Activated T-helper 9 cell treated with anti-CD3 and anti-CD28 coated beads, Interleukin-2, amount 50 U/mL, for 16 hours (primary cell): ENCODE data around the gene PRRX2.
"Not testable (repeated sequence)": the region's sequence is repeated elsewhere in the genome, so short reads cannot be mapped to it uniquely, and the experiment has no call there.

Source experiments
- DNase-seq: peaks from one replicate; pipeline ENCODE4 v3.0.0-alpha.2; 2020; ENCODE audit warnings: low read depth

PRRX2 gene

DNA sequence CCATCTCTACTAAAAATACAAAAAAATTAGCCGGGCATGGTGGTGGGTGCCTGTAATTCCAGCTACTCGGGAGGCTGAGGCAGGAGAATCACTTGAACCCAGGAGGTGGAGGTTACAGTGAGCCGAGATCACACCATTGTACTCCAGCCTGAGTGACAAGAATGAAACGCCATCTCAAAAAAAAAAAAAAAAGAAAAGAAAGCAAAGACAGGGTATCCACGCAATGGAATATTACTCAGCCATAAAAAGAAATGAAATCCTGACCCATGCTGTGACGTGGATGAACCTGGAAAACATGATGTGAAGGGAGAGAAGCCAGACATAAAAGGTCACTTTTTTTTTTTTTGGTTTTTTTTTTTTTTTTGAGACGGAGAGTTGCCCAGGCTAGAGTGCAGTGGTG is 95.3 kb downstream of the PRRX2 start:
- DNase-seq, result not testable (repeated sequence)

DNA sequence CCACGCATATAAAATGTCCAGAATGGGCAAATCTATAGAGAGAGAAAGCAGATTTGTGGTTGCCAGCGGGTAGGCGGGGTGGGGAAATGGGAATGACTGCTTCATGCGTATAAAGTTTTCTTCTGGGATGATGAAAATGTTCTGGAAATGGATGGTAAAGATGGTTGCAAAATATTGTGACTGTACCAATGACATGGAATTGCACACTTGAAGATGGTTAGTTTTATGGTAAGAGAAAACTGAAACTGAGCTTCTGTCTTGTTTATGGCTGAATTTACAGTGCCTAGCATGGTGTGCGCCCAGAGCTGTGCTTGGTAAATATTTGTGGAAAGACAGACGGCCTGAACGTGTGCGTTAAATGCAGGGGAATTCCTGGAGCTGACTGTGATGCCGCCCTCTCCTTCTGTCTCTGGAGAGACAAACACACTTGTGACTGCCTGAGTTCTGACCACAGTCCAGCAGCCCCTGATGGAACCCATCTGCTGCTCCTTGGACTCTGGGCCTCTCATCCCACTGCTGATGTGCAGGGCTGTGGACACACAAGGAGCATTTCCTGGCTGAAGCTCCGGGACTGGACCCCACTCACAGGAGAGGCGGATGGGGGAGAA is 96.0 kb downstream of the PRRX2 start:
- DNase-seq, result no peak

DNA sequence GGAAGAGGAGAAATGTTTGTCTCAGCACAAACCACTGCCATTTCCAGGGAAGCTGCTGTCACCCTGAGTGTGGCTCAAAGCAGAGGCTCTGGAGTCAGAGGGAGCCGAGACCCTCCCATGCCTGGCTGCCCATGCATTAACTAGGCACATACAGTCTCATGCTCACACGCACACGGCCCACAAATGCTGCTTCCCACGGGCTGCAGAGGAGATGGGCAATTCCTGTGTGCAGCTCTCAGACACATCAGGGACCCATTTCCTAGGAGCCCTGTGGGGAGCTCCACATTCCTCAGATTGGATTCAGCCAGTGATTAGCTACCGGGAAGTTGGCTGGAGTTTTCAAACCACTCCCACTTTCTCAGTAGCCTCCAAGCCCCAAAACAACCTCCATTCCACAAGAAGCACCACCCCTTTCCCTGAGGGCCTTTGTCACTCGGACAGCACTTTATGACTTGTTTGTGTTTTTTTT is 96.5 kb downstream of the PRRX2 start:
- DNase-seq, result no peak

DNA sequence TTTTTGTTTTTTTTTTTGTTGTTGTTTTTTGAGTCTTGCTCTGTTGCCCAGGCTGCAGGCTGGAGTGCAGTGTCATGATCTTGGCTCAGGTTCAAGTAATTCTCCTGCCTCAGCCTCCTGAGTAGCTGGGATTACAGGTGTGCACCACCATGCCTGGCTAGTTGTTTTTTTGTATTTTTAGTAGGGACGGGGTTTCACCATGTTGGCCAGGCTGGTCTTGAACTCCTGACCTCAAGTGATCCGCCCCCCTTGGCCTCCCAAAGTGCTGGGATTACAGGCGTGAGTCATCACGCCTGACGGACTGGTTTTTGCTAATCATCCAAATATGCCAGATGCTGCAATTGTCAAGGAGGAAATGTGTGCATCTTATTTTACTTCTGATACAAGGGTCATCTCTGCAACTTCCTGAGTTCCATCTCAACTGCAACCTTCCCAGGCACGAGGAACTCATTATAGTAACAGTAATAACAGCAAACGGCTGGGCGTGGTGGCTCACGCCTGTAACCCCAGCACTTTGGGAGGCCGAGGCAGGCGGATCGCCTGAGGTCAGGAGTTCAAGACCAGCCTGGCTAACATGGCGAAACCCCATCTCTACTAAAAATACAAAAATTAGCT is 97.0 kb downstream of the PRRX2 start:
- not testable (repeated sequence) for DNase-seq

DNA sequence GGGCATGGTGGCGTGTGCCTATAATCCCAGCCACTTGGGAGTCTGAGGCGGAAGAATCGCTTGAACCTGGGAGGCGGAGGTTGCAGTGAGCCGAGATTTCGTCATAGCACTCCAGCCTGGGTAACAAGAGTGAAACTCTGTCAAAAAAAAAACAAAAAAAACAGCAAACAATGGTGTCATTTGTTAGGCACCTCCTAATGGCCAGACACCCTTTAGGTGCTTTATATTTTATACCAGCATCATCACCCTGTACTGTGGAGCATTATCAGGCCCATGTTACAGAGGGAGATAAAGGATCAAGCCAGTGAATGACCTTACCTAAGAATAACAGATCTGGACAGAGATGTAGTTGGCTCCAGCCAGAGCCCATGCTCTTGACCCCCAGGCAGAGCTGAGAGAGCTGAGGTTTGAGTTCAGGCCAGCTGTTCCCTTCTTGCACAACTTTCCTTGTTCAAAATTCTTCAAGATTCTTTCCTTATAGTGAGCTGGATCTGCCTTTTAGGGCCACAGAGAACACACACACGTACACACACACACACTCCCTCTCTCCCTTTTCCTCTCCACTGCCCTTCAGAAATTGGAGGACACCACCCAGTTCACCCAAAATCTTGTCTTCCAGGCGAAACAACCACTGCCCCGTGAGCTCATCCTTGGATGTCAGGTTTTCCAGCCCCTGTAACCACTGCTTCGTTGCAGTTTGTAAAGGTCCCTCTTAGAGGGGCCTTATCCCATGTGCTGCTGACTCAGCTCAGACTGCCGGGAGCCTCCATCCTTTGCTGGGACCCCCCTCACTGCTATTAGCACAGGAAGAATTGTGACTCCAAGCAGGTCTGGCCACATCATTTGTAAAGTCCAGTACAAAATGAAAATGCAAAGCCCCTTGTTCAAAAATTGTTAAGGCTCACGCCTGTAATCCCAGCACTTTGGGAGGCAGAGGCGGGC is 97.8 kb downstream of the PRRX2 start:
- DNase-seq, result no peak

DNA sequence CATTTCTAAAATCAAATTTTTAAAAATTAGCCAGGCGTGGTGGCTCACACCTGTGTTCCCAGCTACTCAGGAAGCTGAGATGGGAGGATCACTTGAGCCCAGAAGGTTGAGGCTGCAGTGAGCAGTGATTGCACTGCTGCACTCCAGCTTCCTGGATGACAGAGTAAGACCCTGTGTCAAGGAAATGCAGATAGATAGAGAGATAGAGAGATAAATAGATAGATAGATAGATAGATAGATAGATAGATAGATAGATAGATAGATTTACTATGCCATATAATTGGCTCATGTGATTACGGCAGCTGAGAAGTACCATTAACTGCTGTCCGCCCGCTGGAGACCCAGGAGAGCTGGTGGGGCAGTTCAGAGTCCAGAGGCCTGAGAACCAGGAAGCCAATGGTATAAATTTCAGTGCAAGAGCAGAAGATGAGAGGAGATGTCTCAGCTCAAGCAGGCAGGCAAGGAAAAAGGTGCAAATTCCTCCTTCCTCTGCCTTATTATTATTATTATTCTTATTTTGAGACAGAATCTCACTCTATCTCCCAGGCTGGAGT is 100.4 kb downstream of the PRRX2 start:
- DNase-seq, result no peak

DNA sequence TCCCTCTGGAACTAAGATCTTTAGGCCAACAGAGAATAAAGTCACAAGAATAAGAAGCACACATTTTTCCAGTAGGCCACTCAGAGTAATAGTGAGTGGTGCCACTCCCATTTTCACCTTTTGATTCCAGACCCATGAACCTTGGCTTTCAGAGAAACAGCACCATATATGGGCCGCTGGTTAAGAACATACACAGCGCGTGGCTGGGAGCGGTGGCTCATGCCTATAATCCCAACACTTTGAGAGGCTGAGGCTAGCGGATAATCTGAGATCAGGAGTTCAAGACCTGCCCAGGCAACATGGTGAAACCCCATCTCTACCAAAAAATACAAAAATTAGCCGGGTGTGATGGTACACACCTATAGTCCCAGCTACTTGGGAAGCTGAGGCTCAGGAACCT is 103.0 kb downstream of the PRRX2 start:
- no peak for DNase-seq

DNA sequence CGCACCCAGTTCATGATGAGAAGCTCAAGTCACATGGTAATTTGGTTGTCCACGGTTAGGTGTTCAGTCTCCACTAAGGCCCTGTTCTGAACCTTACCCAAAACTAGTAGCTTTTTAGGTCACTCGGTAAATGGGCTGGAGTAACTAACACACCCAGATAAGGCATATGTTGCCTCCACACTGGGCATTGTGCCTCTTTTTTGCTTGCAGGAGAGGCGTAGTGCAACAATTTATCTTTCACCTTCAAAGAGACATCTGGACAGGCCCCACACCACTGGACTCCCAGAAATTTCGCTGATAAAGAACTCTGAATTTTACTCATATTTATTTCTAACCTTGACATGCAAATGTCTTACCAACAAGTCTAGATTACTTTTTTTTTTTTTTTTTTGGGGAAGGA is 104.2 kb downstream of the PRRX2 start:
- no peak for DNase-seq

DNA sequence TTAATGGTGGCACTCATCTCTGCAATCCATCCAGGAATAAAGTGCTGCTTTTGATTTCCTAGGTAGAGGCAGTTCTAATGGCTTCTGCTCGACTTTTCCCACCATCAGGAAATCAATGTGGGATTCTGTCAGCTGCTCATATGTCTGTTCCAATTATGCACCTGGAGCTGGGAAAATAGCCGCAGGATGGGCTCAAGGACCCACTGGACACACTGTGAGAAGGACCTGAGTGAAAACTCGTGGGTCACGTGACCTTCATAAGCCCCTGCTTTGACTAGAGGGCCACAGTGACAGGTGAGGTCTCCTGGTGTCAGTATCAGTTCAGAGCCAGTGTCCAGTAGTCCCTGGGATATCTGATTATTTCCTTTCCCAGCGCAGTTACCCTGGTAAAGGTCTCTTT is 105.3 kb downstream of the PRRX2 start:
- DNase-seq, result no peak
